Left ventricle myocardium inferior (tissue), 1 donor: Measurements from ENCODE around the gene MUC4. TPM values are rescaled to one million over a fixed set of nuclear protein-coding genes. Genes with fewer than 3 reads are reported as not detected.

Source experiments
- DNase-seq: peaks from one replicate; pipeline ENCODE4 v3.0.0-alpha.2; 2020
- H3K27ac ChIP-seq: fragments of 200-600 bp; replicated peaks from 2 replicates; pipeline ENCODE4 v1.8.0; 2021
- H3K27me3 ChIP-seq: fragments of 200-600 bp; 2 replicates; pipeline ENCODE4 v1.8.0; 2021; ENCODE audit warnings: low read depth
- H3K36me3 ChIP-seq: fragments of 200-600 bp; 2 replicates; pipeline ENCODE4 v1.8.0; 2021
- H3K4me1 ChIP-seq: fragments of 200-600 bp; 2 replicates; pipeline ENCODE4 v1.8.0; 2021
- H3K4me3 ChIP-seq: fragments of 200-600 bp; 2 replicates; pipeline ENCODE4 v1.8.0; 2021; ENCODE audit warnings: mild to moderate bottlenecking, moderate library complexity
- H3K9me3 ChIP-seq: fragments of 200-600 bp; replicated peaks from 2 replicates; pipeline ENCODE4 v1.8.0; 2021
- CTCF ChIP-seq: fragments of 200-600 bp; IDR thresholded peaks from 2 replicates; pipeline ENCODE4 v1.8.0; 2021; ENCODE audit warnings: antibody characterized with exemption, mild to moderate bottlenecking, borderline replicate concordance
- intact Hi-C: fragments of 100-400 bp; cut with micrococcal nuclease; formaldehyde crosslinking; loops from one replicate; pipeline ENCODE4 v1.11.0; 2022
- total RNA-seq: library from RNA; stranded (reverse); fragmentation: NEBNext Ultra II Directional; extraction: Animal tissue kit (Norgen Biotek cat#: 25700); gene quantifications from one replicate; pipeline ENCODE4 v1.2.1, GENCODE V29; 2021
- donor health status: DM: no; HTN: yes; CAD: no; lungs with severe emphysema.

MUC4 gene
- total RNA-seq, 1 donor from 2014 or later = 0.11 TPM

GRCh38 chr3:195823280-195823679 lies 11.6 kb upstream of the MUC4 start:
- H3K27ac ChIP-seq = no peak overlapping the region
- H3K4me3 ChIP-seq = no peak overlapping the region
- no peak for TF ChIP-seq CTCF
- H3K9me3 ChIP-seq = no peaks in the 10 kb centered on the region
- H3K4me1 ChIP-seq = peaks cover 4% of the 10 kb centered on the region
- H3K27me3 ChIP-seq = peaks cover 79% of the 10 kb centered on the region
- DNase-seq = no peak
- intact Hi-C loops = no loop called here
- no peaks in the 10 kb centered on the region for H3K36me3 ChIP-seq

- Histone ChIP-seq H3K27ac (no peak overlapping the region), H3K4me3 (no peak overlapping the region), H3K36me3 (no peaks in the 10 kb centered on the region), H3K9me3 (no peaks in the 10 kb centered on the region), H3K27me3 (peaks cover 79% of the 10 kb centered on the region), H3K4me1 (peaks cover 4% of the 10 kb centered on the region)
- intact Hi-C loops = no loop called here
- DNase-seq = no peak
- no peak for TF ChIP-seq CTCF
Measured at GRCh38 chr3:195822131-195822696, 10.5 kb upstream of the MUC4 start.

- DNase-seq = no peak
- H3K27me3 ChIP-seq = peaks cover 74% of the 10 kb centered on the region
Measured at GRCh38 chr3:195821403-195822130, 9.8 kb upstream of the MUC4 start.

GRCh38 chr3:195820901-195821300 lies 9.2 kb upstream of the MUC4 start:
- no peak for TF ChIP-seq CTCF
- no peaks in the 10 kb centered on the region for H3K36me3 ChIP-seq
- no peak for DNase-seq

More at GRCh38 chr3:195821403-195822130, 9.8 kb upstream of the MUC4 start:
- no peak overlapping the region for H3K27ac ChIP-seq
- no peaks in the 10 kb centered on the region for H3K9me3 ChIP-seq
- no peak for TF ChIP-seq CTCF
- H3K4me1 ChIP-seq = peaks cover 4% of the 10 kb centered on the region
- H3K36me3 ChIP-seq = no peaks in the 10 kb centered on the region
- intact Hi-C loops = no loop called here
- H3K4me3 ChIP-seq = no peak overlapping the region

GRCh38 chr3:195820186-195820585 lies 8.5 kb upstream of the MUC4 start:
- H3K27me3 ChIP-seq = peaks cover 66% of the 10 kb centered on the region
- DNase-seq = no peak
- H3K36me3 ChIP-seq = no peaks in the 10 kb centered on the region
- H3K4me3 ChIP-seq = no peak overlapping the region
- intact Hi-C loops = no loop called here
- H3K4me1 ChIP-seq = peaks cover 4% of the 10 kb centered on the region
- no peaks in the 10 kb centered on the region for H3K9me3 ChIP-seq
- H3K27ac ChIP-seq = no peak overlapping the region
- TF ChIP-seq CTCF = no peak

More at GRCh38 chr3:195820901-195821300, 9.2 kb upstream of the MUC4 start:
- Histone ChIP-seq H3K27me3 (peaks cover 73% of the 10 kb centered on the region), H3K27ac (no peak overlapping the region), H3K9me3 (no peaks in the 10 kb centered on the region), H3K4me3 (no peak overlapping the region), H3K4me1 (peaks cover 4% of the 10 kb centered on the region)
- intact Hi-C loops = no loop called here
